ENCODE measurements around the gene BAD.

BAD gene

GRCh38 chr11:64275841-64276240 is 8.6 kb downstream of the BAD start:
- no peak for DNase-seq (ENCODE audit: low read depth)

GRCh38 chr11:64275031-64275800 is 9.2 kb downstream of the BAD start:
- DNase-seq (ENCODE audit: low read depth): no peak

- DNase-seq (ENCODE audit: low read depth): peak; percentile 99
Measured at GRCh38 chr11:64269540-64270220, 14.8 kb downstream of the BAD start.

GRCh38 chr11:64268893-64269539 is 15.4 kb downstream of the BAD start:
- no peak for DNase-seq (ENCODE audit: low read depth)

GRCh38 chr11:64268025-64268892 is 16.2 kb downstream of the BAD start:
- no peak for DNase-seq (ENCODE audit: low read depth)

GRCh38 chr11:64267207-64267945 is 17.1 kb downstream of the BAD start:
- DNase-seq (ENCODE audit: low read depth): no peak

- DNase-seq (ENCODE audit: low read depth): no peak
Measured at GRCh38 chr11:64266339-64266738, 18.1 kb downstream of the BAD start.

- no peak for DNase-seq (ENCODE audit: low read depth)
Measured at GRCh38 chr11:64265176-64266160, 19.0 kb downstream of the BAD start.

GRCh38 chr11:64264371-64264852 is 20.1 kb downstream of the BAD start:
- DNase-seq (ENCODE audit: low read depth): no peak

- no peak for DNase-seq (ENCODE audit: low read depth)
Measured at GRCh38 chr11:64263947-64264317, 20.5 kb downstream of the BAD start.

GRCh38 chr11:64263021-64263946 is 21.2 kb downstream of the BAD start:
- no peak for DNase-seq (ENCODE audit: low read depth)

GRCh38 chr11:64262271-64263002 is 22.0 kb downstream of the BAD start:
- DNase-seq (ENCODE audit: low read depth): no peak

- DNase-seq (ENCODE audit: low read depth): no peak
Measured at GRCh38 chr11:64261556-64262080, 22.8 kb downstream of the BAD start.

GRCh38 chr11:64260147-64260708 is 24.2 kb downstream of the BAD start:
- no peak for DNase-seq (ENCODE audit: low read depth)

- DNase-seq (ENCODE audit: low read depth): no peak
Measured at GRCh38 chr11:64259533-64260067, 24.9 kb downstream of the BAD start.

- DNase-seq (ENCODE audit: low read depth): no peak
Measured at GRCh38 chr11:64258946-64259532, 25.4 kb downstream of the BAD start.

GRCh38 chr11:64258356-64258755 is 26.1 kb downstream of the BAD start:
- no peak for DNase-seq (ENCODE audit: low read depth)
